Liver (tissue), 9 donors: ENCODE results near the gene MAD2L2. TPM values are rescaled to one million over a fixed set of nuclear protein-coding genes. Genes with fewer than 3 reads are reported as not detected.

Experiments used
- DNase-seq: peaks from one replicate; pipeline ENCODE4 v3.0.0-alpha.2; 2017; ENCODE audit warnings: low spot score
- H3K27ac ChIP-seq, 2 donors: one replicate each; pipeline ENCODE4 v1.7.0; 2013; ENCODE audit warnings: inconsistent platforms in 2 of 2, low read length in 2 of 2, control low read depth in 1 of 2, low read depth in 1 of 2, mild to moderate bottlenecking in 1 of 2
- H3K27me3 ChIP-seq, 4 donors: one replicate each; pipeline versions ENCODE4 v1.6.1 to v1.7.0; 2013; ENCODE audit warnings: low read length in 3 of 4, inconsistent platforms in 1 of 4, mild to moderate bottlenecking in 1 of 4, moderate library complexity in 1 of 4; ENCODE audit not compliant: control insufficient read depth in 4 of 4, insufficient read depth in 4 of 4
- H3K36me3 ChIP-seq, 4 donors: one replicate each; pipeline versions ENCODE4 v1.6.1 to v1.7.0; 2013; ENCODE audit warnings: low read length in 3 of 4, mild to moderate bottlenecking in 3 of 4, low read depth in 1 of 4, moderate library complexity in 1 of 4; ENCODE audit not compliant: control insufficient read depth in 4 of 4, insufficient read depth in 3 of 4
- H3K4me1 ChIP-seq, 4 donors: one replicate each; pipeline versions ENCODE4 v1.6.1 to v1.7.0; 2013; ENCODE audit warnings: low read length in 3 of 4, mild to moderate bottlenecking in 3 of 4, moderate library complexity in 1 of 4; ENCODE audit not compliant: control insufficient read depth in 4 of 4, insufficient read depth in 4 of 4
- H3K4me3 ChIP-seq, 3 donors: one replicate each; pipeline versions ENCODE4 v1.6.1 to v1.7.0; 2013; ENCODE audit warnings: low read length in 3 of 3, control low read depth in 1 of 3, low read depth in 1 of 3, mild to moderate bottlenecking in 1 of 3
- H3K9ac ChIP-seq, 2 donors: one replicate each; pipeline ENCODE4 v1.7.0; 2013; ENCODE audit warnings: low read length in 2 of 2, mild to moderate bottlenecking in 2 of 2, moderate library complexity in 2 of 2, control low read depth in 1 of 2, low read depth in 1 of 2
- H3K9me3 ChIP-seq, 4 donors: one replicate each; pipeline versions ENCODE4 v1.6.1 to v1.7.0; 2013; ENCODE audit warnings: low read length in 3 of 4; ENCODE audit not compliant: control insufficient read depth in 4 of 4
- CTCF ChIP-seq: fragments of 150-350 bp; IDR thresholded peaks from 2 replicates; pipeline ENCODE4 v1.5.1; 2017; ENCODE audit warnings: improper control_type of control experiment, low read depth, low read length; ENCODE audit not compliant: missing input control
- FOXA2 ChIP-seq: IDR thresholded peaks from 2 replicates; pipeline ENCODE4 v1.6.1; 2016; ENCODE audit warnings: antibody characterized with exemption
- GABPA ChIP-seq, 2 donors: IDR thresholded peaks in 1 of 2; conservative IDR thresholded peaks in 1 of 2; 2 replicates each; pipeline ENCODE4 v1.6.1; 2016; ENCODE audit warnings: antibody characterized with exemption in 2 of 2, mild to moderate bottlenecking in 1 of 2, moderate library complexity in 1 of 2
- HNF4A ChIP-seq, 2 donors: conservative IDR thresholded peaks; 2 replicates each; pipeline ENCODE4 v1.6.1; 2016; ENCODE audit warnings: antibody characterized with exemption in 2 of 2, mild to moderate bottlenecking in 2 of 2
- HNF4G ChIP-seq: IDR thresholded peaks from 2 replicates; pipeline ENCODE4 v1.6.1; 2016; ENCODE audit warnings: antibody characterized with exemption
- JUND ChIP-seq, 2 donors: IDR thresholded peaks; 2 replicates each; pipeline ENCODE4 v1.6.1; 2016; ENCODE audit warnings: antibody characterized with exemption in 2 of 2
- MAX ChIP-seq: IDR thresholded peaks from 2 replicates; pipeline ENCODE4 v1.6.1; 2016; ENCODE audit warnings: antibody characterized with exemption
- NR2F2 ChIP-seq: IDR thresholded peaks from 2 replicates; pipeline ENCODE4 v1.6.1; 2016; ENCODE audit warnings: antibody characterized with exemption
- RAD21 ChIP-seq, 2 donors: IDR thresholded peaks; 2 replicates each; pipeline ENCODE4 v1.6.1; 2016; ENCODE audit warnings: antibody characterized with exemption in 2 of 2, mild to moderate bottlenecking in 2 of 2
- RXRA ChIP-seq, 2 donors: IDR thresholded peaks; 2 replicates each; pipeline ENCODE4 v1.6.1; 2017 to 2018; ENCODE audit warnings: antibody characterized with exemption in 2 of 2, mild to moderate bottlenecking in 1 of 2
- SP1 ChIP-seq: IDR thresholded peaks from 2 replicates; pipeline ENCODE4 v1.6.1; 2018; ENCODE audit warnings: antibody characterized with exemption, mild to moderate bottlenecking
- TAF1 ChIP-seq: conservative IDR thresholded peaks from 2 replicates; pipeline ENCODE4 v1.6.1; 2016; ENCODE audit warnings: antibody characterized with exemption, mild to moderate bottlenecking
- WGBS: extraction: QIAGEN DNeasy Blood & Tissue Kit; methylation state at CpG from one replicate; pipeline ENCODE4 v1.1.7; 2013; 5-methylcytosine and 5-hydroxymethylcytosine counted together
- polyA plus RNA-seq, 2 donors: library from polyadenylated mRNA; stranded (reverse) in 1 of 2; unstranded in 1 of 2; fragments of 200-250 nt in 1 of 2; fragments of >200 nt in 1 of 2; fragmentation: Nextera tagmentation in 1 of 2; extraction: Ambion mirVana in 1 of 2; gene quantifications; one replicate each; pipeline versions ENCODE4 v1.2.1 to v1.2.3, GENCODE V29; 2013 to 2015
- total RNA-seq, 2 donors: library from RNA; depleted of rRNA; stranded (reverse); fragments of >200 nt; gene quantifications; one replicate each; pipeline ENCODE4 v1.2.3, GENCODE V29; 2014
- TF ChIP-seq, protein P1 (sequence below): IDR thresholded peaks from 2 replicates; pipeline ENCODE4 v1.6.1; 2016; ENCODE audit warnings: antibody characterized with exemption
- TF ChIP-seq, protein P2 (sequence below): IDR thresholded peaks from 2 replicates; pipeline ENCODE4 v1.6.1; 2016; ENCODE audit warnings: antibody characterized with exemption
- donor health status: healthy.
- donor health status: healthy.
- donor health status: healthy.
- donor health status: healthy.
- donor health status: healthy.

The MAD2L2 gene
- total and polyA plus RNA-seq, 4 donors, result 17.5 to 43.1 (median 31.9) TPM

- no peak overlapping the region for H3K4me3 ChIP-seq
- 73% methylated on average over 22 of the region's 22 CpGs for WGBS
- no peak overlapping the region for H3K27ac ChIP-seq
- TF ChIP-seq TAF1, result no peak
- TF ChIP-seq FOXA2, result no peak
- TF ChIP-seq HNF4A (conservative IDR thresholded peaks at IDR 0.05), result no peak
- no peak for TF ChIP-seq JUND (IDR thresholded peaks at IDR 0.05)
- no peak for TF ChIP-seq RAD21 (IDR thresholded peaks at IDR 0.05)
- TF ChIP-seq GABPA (IDR thresholded peaks at IDR 0.05 in 1 of 2, conservative IDR thresholded peaks at IDR 0.05 in 1 of 2), result no peak
- no peak for TF ChIP-seq CTCF
- TF ChIP-seq, protein P1, sequence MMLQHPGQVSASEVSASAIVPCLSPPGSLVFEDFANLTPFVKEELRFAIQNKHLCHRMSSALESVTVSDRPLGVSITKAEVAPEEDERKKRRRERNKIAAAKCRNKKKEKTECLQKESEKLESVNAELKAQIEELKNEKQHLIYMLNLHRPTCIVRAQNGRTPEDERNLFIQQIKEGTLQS, result no peak
- no peak for TF ChIP-seq RXRA (IDR thresholded peaks at IDR 0.05)
- TF ChIP-seq, protein P2, sequence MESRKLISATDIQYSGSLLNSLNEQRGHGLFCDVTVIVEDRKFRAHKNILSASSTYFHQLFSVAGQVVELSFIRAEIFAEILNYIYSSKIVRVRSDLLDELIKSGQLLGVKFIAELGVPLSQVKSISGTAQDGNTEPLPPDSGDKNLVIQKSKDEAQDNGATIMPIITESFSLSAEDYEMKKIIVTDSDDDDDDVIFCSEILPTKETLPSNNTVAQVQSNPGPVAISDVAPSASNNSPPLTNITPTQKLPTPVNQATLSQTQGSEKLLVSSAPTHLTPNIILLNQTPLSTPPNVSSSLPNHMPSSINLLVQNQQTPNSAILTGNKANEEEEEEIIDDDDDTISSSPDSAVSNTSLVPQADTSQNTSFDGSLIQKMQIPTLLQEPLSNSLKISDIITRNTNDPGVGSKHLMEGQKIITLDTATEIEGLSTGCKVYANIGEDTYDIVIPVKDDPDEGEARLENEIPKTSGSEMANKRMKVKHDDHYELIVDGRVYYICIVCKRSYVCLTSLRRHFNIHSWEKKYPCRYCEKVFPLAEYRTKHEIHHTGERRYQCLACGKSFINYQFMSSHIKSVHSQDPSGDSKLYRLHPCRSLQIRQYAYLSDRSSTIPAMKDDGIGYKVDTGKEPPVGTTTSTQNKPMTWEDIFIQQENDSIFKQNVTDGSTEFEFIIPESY, result no peak
- no peak for TF ChIP-seq NR2F2
- no peak for TF ChIP-seq MAX
- TF ChIP-seq SP1, result no peak
- no peak for TF ChIP-seq HNF4G
- H3K4me1 ChIP-seq, result peaks cover 0 to 9% (median 5%) of the 10 kb centered on the region in 4 donors
- DNase-seq, result no peak
- H3K9me3 ChIP-seq, result no peaks in the 10 kb centered on the region
- no peaks in the 10 kb centered on the region for H3K27me3 ChIP-seq
- no peaks in the 10 kb centered on the region for H3K36me3 ChIP-seq
- H3K9ac ChIP-seq, result no peak overlapping the region
Measured at GRCh38 chr1:11704691-11705475, 23.9 kb upstream of the MAD2L2 start.

- H3K9ac ChIP-seq, result no peak overlapping the region
- no peak overlapping the region for H3K27ac ChIP-seq
- TF ChIP-seq GABPA (IDR thresholded peaks at IDR 0.05 in 1 of 2, conservative IDR thresholded peaks at IDR 0.05 in 1 of 2), result no peak
- TF ChIP-seq RAD21 (IDR thresholded peaks at IDR 0.05), result no peak
- 79% methylated on average over 11 of the region's 11 CpGs for WGBS
- H3K4me1 ChIP-seq, result peaks cover 0 to 9% (median 5%) of the 10 kb centered on the region in 4 donors
- no peaks in the 10 kb centered on the region for H3K9me3 ChIP-seq
- H3K27me3 ChIP-seq, result no peaks in the 10 kb centered on the region
- H3K36me3 ChIP-seq, result no peaks in the 10 kb centered on the region
- H3K4me3 ChIP-seq, result no peak overlapping the region
- no peak for DNase-seq
Measured at GRCh38 chr1:11704194-11704529, 23.2 kb upstream of the MAD2L2 start.
